PC-3 (cell line): ENCODE measurements around the gene TMEM259. TPM values are rescaled to one million over a fixed set of nuclear protein-coding genes. Genes with fewer than 3 reads are reported as not detected.

Experiments used
- ATAC-seq: fragments of 200-7000 bp; cut with Tn5 transposase; 2 replicates; pipeline ENCODE4 v1.9.1; 2020; ENCODE audit warnings: mild to moderate bottlenecking, moderate library complexity
- BruUV-seq: library from RNA; stranded (reverse); fragments of 400-500 nt; replicated peaks from 2 replicates; lab custom pipeline; 2021; lab: Mats Ljungman, UMichigan
- CTCF ChIA-PET: fragments of 300-600 bp; sonication (Branson Sonifier 250); formaldehyde crosslinking; loops from one replicate; lab custom pipeline; 2022; ENCODE audit warnings: antibody characterized with exemption; lab: Charles Lee
- POLR2A ChIA-PET: fragments of 300-600 bp; sonication (Branson Sonifier 250); formaldehyde crosslinking; loops from one replicate; lab custom pipeline; 2022; ENCODE audit warnings: antibody characterized with exemption; ENCODE audit not compliant: unreplicated experiment; lab: Charles Lee
- DNase-seq: peaks from one replicate; pipeline ENCODE4 v3.0.0-alpha.2; 2015
- H2AFZ ChIP-seq: fragments of 300-600 bp; sonication (generic); 2 replicates; pipeline ENCODE4 v1.6.0; 2016; ENCODE audit warnings: antibody characterized with exemption, low read length
- H3F3A ChIP-seq: fragments of 300-600 bp; sonication (generic); one replicate; pipeline ENCODE4 v1.6.0; 2017; ENCODE audit warnings: antibody characterized with exemption, low read length, control low read depth, mild to moderate bottlenecking; ENCODE audit not compliant: unreplicated experiment
- H3K27ac ChIP-seq: fragments of 300-600 bp; sonication (generic); 2 replicates; pipeline ENCODE4 v1.5.1; 2016; ENCODE audit warnings: mild to moderate bottlenecking, low read length
- H3K27me3 ChIP-seq: fragments of 300-600 bp; sonication (generic); 2 replicates; pipeline ENCODE4 v1.6.1; 2016; ENCODE audit warnings: low read length, mixed read lengths
- H3K36me3 ChIP-seq: fragments of 300-600 bp; sonication (generic); 2 replicates; pipeline ENCODE4 v1.6.1; 2016; ENCODE audit warnings: low read depth, mixed run types, low read length, mixed read lengths
- H3K4me1 ChIP-seq: fragments of 300-600 bp; sonication (generic); 2 replicates; pipeline ENCODE4 v1.5.1; 2016; ENCODE audit warnings: low read length; ENCODE audit not compliant: insufficient read depth
- H3K4me2 ChIP-seq: fragments of 300-600 bp; sonication (generic); 2 replicates; pipeline ENCODE4 v1.6.0; 2016; ENCODE audit warnings: low read length
- H3K4me3 ChIP-seq: fragments of 300-600 bp; sonication (generic); 2 replicates; pipeline ENCODE4 v1.5.1; 2016; ENCODE audit warnings: mild to moderate bottlenecking, low read length, mixed read lengths
- H3K79me2 ChIP-seq: fragments of 300-600 bp; sonication (generic); 2 replicates; pipeline ENCODE4 v1.6.1; 2017; ENCODE audit warnings: low read length, mixed read lengths
- H3K9ac ChIP-seq: fragments of 300-600 bp; sonication (generic); 2 replicates; pipeline ENCODE4 v1.6.0; 2016; ENCODE audit warnings: mild to moderate bottlenecking, low read length
- H3K9me2 ChIP-seq: fragments of 300-600 bp; sonication (generic); replicated peaks from 2 replicates; pipeline ENCODE4 v1.6.1; 2016; ENCODE audit warnings: mixed run types, low read length, mixed read lengths
- H3K9me3 ChIP-seq: fragments of 300-600 bp; sonication (generic); 2 replicates; pipeline ENCODE4 v1.6.1; 2016; ENCODE audit warnings: low read length, mixed read lengths
- H4K20me1 ChIP-seq: fragments of 300-600 bp; sonication (generic); 2 replicates; pipeline ENCODE4 v1.6.1; 2016; ENCODE audit warnings: low read length, mixed read lengths
- EZH2 ChIP-seq: fragments of 300-600 bp; sonication (generic); IDR thresholded peaks from one replicate; pipeline ENCODE4 v1.6.1; 2017; ENCODE audit warnings: antibody characterized with exemption, mild to moderate bottlenecking, low read length; ENCODE audit not compliant: unreplicated experiment
- EZH2phosphoT487 ChIP-seq: fragments of 300-600 bp; sonication (generic); IDR thresholded peaks from 2 replicates; pipeline ENCODE4 v1.6.1; 2018; ENCODE audit warnings: mild to moderate bottlenecking, antibody characterized with exemption, low read length, borderline replicate concordance
- intact Hi-C: fragments of 100-400 bp; cut with micrococcal nuclease; formaldehyde crosslinking; loops from 2 replicates; pipeline ENCODE4 v1.9.0; 2023
- total RNA-seq: library from RNA; depleted of rRNA; stranded (reverse); fragments of >200 nt; gene quantifications from 2 replicates; pipeline ENCODE4 v1.2.3, GENCODE V29; 2014
- TF ChIP-seq, protein P1 (sequence below): fragments of 300-600 bp; sonication (generic); conservative IDR thresholded peaks from 2 replicates; pipeline ENCODE4 v1.5.1; 2017; ENCODE audit warnings: antibody characterized with exemption, low read depth, mild to moderate bottlenecking, low read length

TMEM259 gene
- total RNA-seq, 1 experiment from 2014 or later = 136 TPM

DNA sequence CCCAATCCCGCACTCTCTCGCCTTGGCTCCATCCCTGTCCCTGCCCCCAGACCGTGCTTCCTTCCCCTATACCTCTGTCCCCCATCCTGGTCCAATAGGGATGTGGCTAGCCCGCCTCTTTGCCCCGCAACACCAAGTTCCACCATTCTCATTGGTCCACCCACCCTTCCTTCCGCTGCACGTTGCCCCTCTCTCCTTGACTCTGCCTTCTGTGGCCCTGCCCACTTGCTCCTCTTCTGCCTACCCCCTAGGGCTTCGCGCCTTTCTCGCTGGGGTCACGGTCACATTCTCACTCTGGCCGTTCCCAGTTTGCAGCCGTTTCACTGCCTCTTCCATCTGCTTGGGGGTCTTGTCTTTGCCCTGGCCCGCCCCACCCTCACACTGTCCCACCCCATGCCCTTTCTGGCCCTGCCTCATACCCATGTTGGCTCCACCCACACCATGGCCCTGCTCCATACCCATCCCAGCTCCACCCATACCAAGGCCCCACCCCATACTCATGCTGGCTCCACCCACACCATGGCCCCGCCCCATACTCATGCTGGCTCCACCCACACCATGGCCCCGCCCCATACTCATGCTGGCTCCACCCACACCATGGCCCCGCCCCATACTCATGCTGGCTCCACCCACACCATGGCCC lies 41.6 kb upstream of the TMEM259 start:
- ChIA-PET POLR2A (no interaction called here), CTCF (no interaction called here)
- no peaks in the 10 kb centered on the region for H3K79me2 ChIP-seq
- BruUV-seq = no TSS peak
- H3K9me2 ChIP-seq = no peaks in the 10 kb centered on the region
- H2AFZ ChIP-seq = no peak overlapping the region
- no peaks in the 10 kb centered on the region for H4K20me1 ChIP-seq
- intact Hi-C loops = no loop called here
- H3K4me1 ChIP-seq = peaks cover 18% of the 10 kb centered on the region
- no peak overlapping the region for H3K9ac ChIP-seq
- H3K36me3 ChIP-seq = peaks cover 14% of the 10 kb centered on the region
- H3K4me2 ChIP-seq = no peak overlapping the region
- TF ChIP-seq EZH2phosphoT487 (no peak), EZH2 (no peak)
- TF ChIP-seq, protein P1, sequence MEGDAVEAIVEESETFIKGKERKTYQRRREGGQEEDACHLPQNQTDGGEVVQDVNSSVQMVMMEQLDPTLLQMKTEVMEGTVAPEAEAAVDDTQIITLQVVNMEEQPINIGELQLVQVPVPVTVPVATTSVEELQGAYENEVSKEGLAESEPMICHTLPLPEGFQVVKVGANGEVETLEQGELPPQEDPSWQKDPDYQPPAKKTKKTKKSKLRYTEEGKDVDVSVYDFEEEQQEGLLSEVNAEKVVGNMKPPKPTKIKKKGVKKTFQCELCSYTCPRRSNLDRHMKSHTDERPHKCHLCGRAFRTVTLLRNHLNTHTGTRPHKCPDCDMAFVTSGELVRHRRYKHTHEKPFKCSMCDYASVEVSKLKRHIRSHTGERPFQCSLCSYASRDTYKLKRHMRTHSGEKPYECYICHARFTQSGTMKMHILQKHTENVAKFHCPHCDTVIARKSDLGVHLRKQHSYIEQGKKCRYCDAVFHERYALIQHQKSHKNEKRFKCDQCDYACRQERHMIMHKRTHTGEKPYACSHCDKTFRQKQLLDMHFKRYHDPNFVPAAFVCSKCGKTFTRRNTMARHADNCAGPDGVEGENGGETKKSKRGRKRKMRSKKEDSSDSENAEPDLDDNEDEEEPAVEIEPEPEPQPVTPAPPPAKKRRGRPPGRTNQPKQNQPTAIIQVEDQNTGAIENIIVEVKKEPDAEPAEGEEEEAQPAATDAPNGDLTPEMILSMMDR = no peak
- H3K9me3 ChIP-seq = no peaks in the 10 kb centered on the region
- ATAC-seq (no peak), DNase-seq (no peak)
- no peaks in the 10 kb centered on the region for H3K27me3 ChIP-seq
- H3K4me3 ChIP-seq = no peak overlapping the region
- no peaks in the 10 kb centered on the region for H3F3A ChIP-seq
- no peak overlapping the region for H3K27ac ChIP-seq

DNA sequence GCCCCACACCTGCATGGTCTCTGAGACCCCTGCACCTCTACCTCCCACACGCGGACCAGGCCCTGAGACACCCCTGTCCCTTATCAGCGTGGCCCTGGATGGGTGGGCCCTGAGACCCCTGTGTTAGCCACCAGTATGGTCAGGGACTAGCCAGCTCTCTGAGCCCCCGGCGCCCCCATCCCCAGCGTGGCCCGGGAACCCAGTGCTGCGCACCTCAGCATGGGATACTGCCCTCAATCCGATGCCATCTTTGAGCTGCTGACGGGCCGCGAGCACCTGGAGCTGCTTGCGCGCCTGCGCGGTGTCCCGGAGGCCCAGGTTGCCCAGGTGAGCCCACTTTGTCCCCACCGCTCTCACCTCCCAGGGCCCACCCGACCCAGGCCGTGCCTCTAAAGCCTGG lies 41.1 kb upstream of the TMEM259 start:
- no peak for ATAC-seq
- TF ChIP-seq EZH2phosphoT487 (no peak), EZH2 (no peak)
- TF ChIP-seq, protein P1 = no peak
- ChIA-PET CTCF (no interaction called here), POLR2A (no interaction called here)
- no peak overlapping the region for H3K9ac ChIP-seq
- no peak overlapping the region for H3K27ac ChIP-seq
- H3F3A ChIP-seq = no peaks in the 10 kb centered on the region
- BruUV-seq = no TSS peak
- no peaks in the 10 kb centered on the region for H3K27me3 ChIP-seq
- intact Hi-C loops = no loop called here
- no peak overlapping the region for H2AFZ ChIP-seq
- H3K36me3 ChIP-seq = peaks cover 19% of the 10 kb centered on the region
- no peak overlapping the region for H3K4me2 ChIP-seq
- H4K20me1 ChIP-seq = no peaks in the 10 kb centered on the region
- H3K4me1 ChIP-seq = peaks cover 18% of the 10 kb centered on the region
- no peaks in the 10 kb centered on the region for H3K79me2 ChIP-seq
- no peaks in the 10 kb centered on the region for H3K9me2 ChIP-seq
- H3K4me3 ChIP-seq = no peak overlapping the region
- peaks cover 5% of the 10 kb centered on the region for H3K9me3 ChIP-seq
- DNase-seq = no peak

DNA sequence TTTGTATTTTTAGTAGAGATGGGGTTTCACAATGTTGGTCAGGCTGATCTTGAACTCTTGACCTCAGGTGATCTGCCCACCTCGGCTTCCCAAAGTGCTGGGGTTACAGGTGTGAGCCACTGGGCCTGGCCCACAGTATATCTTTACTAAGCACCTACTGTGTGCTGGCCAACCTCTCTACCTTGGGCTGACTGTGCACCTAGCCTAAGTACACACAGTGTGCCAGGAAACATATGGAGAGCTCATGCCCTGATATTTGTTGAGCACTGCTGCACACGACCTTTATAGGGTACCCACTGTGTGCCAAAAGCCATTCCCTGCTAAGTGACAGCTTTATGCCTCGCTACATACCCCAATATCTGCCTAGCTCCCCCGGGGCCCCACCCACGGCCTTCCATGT lies 39.8 kb upstream of the TMEM259 start:
- Histone ChIP-seq H3K36me3 (peaks cover 27% of the 10 kb centered on the region), H3K9me3 (peaks cover 9% of the 10 kb centered on the region), H3K9ac (no peak overlapping the region), H4K20me1 (no peaks in the 10 kb centered on the region), H2AFZ (no peak overlapping the region), H3K9me2 (no peaks in the 10 kb centered on the region), H3K27me3 (no peaks in the 10 kb centered on the region), H3K27ac (no peak overlapping the region), H3F3A (no peaks in the 10 kb centered on the region), H3K4me2 (no peak overlapping the region), H3K4me1 (peaks cover 7% of the 10 kb centered on the region), H3K4me3 (no peak overlapping the region), H3K79me2 (no peaks in the 10 kb centered on the region)
- BruUV-seq = no TSS peak
- DNase-seq (no peak), ATAC-seq (no peak)
- CTCF ChIA-PET = no interaction called here
- no peak for TF ChIP-seq EZH2phosphoT487
- TF ChIP-seq, protein P1 = no peak
- no peak for TF ChIP-seq EZH2
- intact Hi-C loops = no loop called here
- POLR2A ChIA-PET = no interaction called here
